GM12878 (cell line): ENCODE results near the gene PLCB4. TPM values are rescaled to one million over a fixed set of nuclear protein-coding genes. Genes with fewer than 3 reads are reported as not detected.

Source experiments
- ATAC-seq: fragments of 200-7000 bp; cut with Tn5 transposase; 3 replicates; pipeline ENCODE4 v1.9.1; 2020; ENCODE audit warnings: mild to moderate bottlenecking, moderate library complexity
- BruUV-seq: library from RNA; stranded (reverse); fragments of 400-500 nt; replicated peaks from 2 replicates; lab custom pipeline; 2021; lab: Mats Ljungman, UMichigan
- CTCF ChIA-PET: fragments of 300-600 bp; sonication (Branson Sonifier 250); formaldehyde crosslinking; extraction: SDS; loops from one replicate; lab custom pipeline; 2021; ENCODE audit warnings: inconsistent platforms; lab: Yijun Ruan, JAX
- POLR2A ChIA-PET: fragments of 350-600 bp; formaldehyde crosslinking; extraction: SDS; loops from one replicate; lab custom pipeline; 2021; ENCODE audit warnings: inconsistent platforms; lab: Charles Lee
- RAD21 ChIA-PET: fragments of 300-600 bp; sonication (Branson Sonifier 250); formaldehyde crosslinking; loops from one replicate; lab custom pipeline; 2023; ENCODE audit warnings: antibody characterized with exemption; ENCODE audit not compliant: unreplicated experiment; lab: Charles Lee
- SMC1A ChIA-PET: fragments of 300-600 bp; sonication (Branson Sonifier 250); formaldehyde crosslinking; loops from one replicate; lab custom pipeline; 2023; ENCODE audit not compliant: unreplicated experiment, uncharacterized antibody; lab: Charles Lee
- DNase-seq: peaks from one replicate; pipeline ENCODE4 v3.0.0-alpha.2; 2011; ENCODE audit warnings: low read depth, low spot score
- FAIRE-seq: peaks from 3 replicates; lab custom pipeline; 2011; peaks lifted over from hg19 to GRCh38; lab: Jason Lieb, UNC
- H2AFZ ChIP-seq: 2 replicates; pipeline ENCODE4 v1.6.0; 2011; ENCODE audit warnings: low read depth, low read length, control low read depth; ENCODE audit not compliant: control insufficient read depth
- H3K27ac ChIP-seq: 2 replicates; pipeline ENCODE4 v1.5.1; 2011; ENCODE audit warnings: control low read depth; ENCODE audit not compliant: control insufficient read depth, insufficient read depth
- H3K27me3 ChIP-seq, 2 experiments: replicated peaks in 1 of 2; 2 replicates each; pipeline versions ENCODE4 v1.6.0 to v1.6.1; 2011; ENCODE audit warnings: low read length in 1 of 2; ENCODE audit not compliant: control insufficient read depth in 2 of 2, insufficient read depth in 2 of 2
- H3K36me3 ChIP-seq, 2 experiments: 2 replicates each; pipeline ENCODE4 v1.5.1; 2011; ENCODE audit warnings: low read length in 1 of 2; ENCODE audit not compliant: control insufficient read depth in 2 of 2, insufficient read depth in 2 of 2
- H3K4me1 ChIP-seq: 2 replicates; pipeline ENCODE4 v1.6.1; 2011; ENCODE audit warnings: mild to moderate bottlenecking, low read length, moderate library complexity, mixed read lengths; ENCODE audit not compliant: control insufficient read depth, insufficient read depth
- H3K4me2 ChIP-seq: 2 replicates; pipeline ENCODE4 v1.6.0; 2011; ENCODE audit warnings: control low read depth; ENCODE audit not compliant: control insufficient read depth, insufficient read depth
- H3K4me3 ChIP-seq: fragments of 200-600 bp; sonication (generic); 2 replicates; pipeline ENCODE4 v1.5.1; 2016
- H3K79me2 ChIP-seq: 2 replicates; pipeline ENCODE4 v1.6.0; 2011; ENCODE audit warnings: low read length; ENCODE audit not compliant: control insufficient read depth, insufficient read depth
- H3K9ac ChIP-seq: 2 replicates; pipeline ENCODE4 v1.8.0; 2011; ENCODE audit warnings: low read length, control low read depth, mixed read lengths; ENCODE audit not compliant: control insufficient read depth, insufficient read depth
- H3K9me3 ChIP-seq: replicated peaks from 3 replicates; pipeline ENCODE4 v1.5.1; 2011; ENCODE audit warnings: mild to moderate bottlenecking, low read length; ENCODE audit not compliant: control insufficient read depth, insufficient read depth
- H4K20me1 ChIP-seq: 2 replicates; pipeline ENCODE4 v1.6.0; 2011; ENCODE audit not compliant: control insufficient read depth, insufficient read depth
- BRCA1 ChIP-seq: IDR thresholded peaks from 2 replicates; pipeline ENCODE4 v1.6.1; 2011; ENCODE audit warnings: low read depth, low read length, improper control_type of control experiment
- CBX3 ChIP-seq: fragments of 200-600 bp; sonication (generic); IDR thresholded peaks from 2 replicates; pipeline ENCODE4 v1.6.1; 2016; ENCODE audit warnings: low read depth, borderline replicate concordance
- FOXM1 ChIP-seq: IDR thresholded peaks from 2 replicates; pipeline ENCODE4 v1.6.1; 2012; ENCODE audit warnings: low read depth, mild to moderate bottlenecking, inconsistent platforms, low read length, moderate library complexity
- IKZF2 ChIP-seq, 2 experiments: fragments of 450-650 bp; IDR thresholded peaks; 2 replicates each; pipeline ENCODE4 v1.6.1; 2017; ENCODE audit warnings: mild to moderate bottlenecking in 2 of 2, moderate library complexity in 2 of 2
- MEF2A ChIP-seq: IDR thresholded peaks from 2 replicates; pipeline ENCODE4 v1.6.1; 2011; ENCODE audit warnings: low read depth, mild to moderate bottlenecking, low read length, moderate library complexity; ENCODE audit not compliant: insufficient read depth
- SMARCA5 ChIP-seq: fragments of 450-650 bp; IDR thresholded peaks from 2 replicates; pipeline ENCODE4 v1.6.1; 2017; ENCODE audit warnings: mild to moderate bottlenecking
- ZNF207 ChIP-seq: fragments of 450-650 bp; IDR thresholded peaks from 2 replicates; pipeline ENCODE4 v1.6.1; 2014; ENCODE audit warnings: antibody characterized with exemption, mild to moderate bottlenecking, borderline replicate concordance
- in situ Hi-C: fragments of 300-500 bp; cut with MboI; formaldehyde crosslinking; loops from 9 replicates; pipeline ENCODE4 v1.14.3; 2018; ENCODE audit warnings: mixed read lengths
- intact Hi-C: fragments of 100-400 bp; cut with micrococcal nuclease; formaldehyde crosslinking; loops from one replicate; pipeline ENCODE4 v1.14.2; 2022; ENCODE audit not compliant: unreplicated experiment
- polyA plus RNA-seq, 11 experiments: library from polyadenylated mRNA; depleted of rRNA in 4 of 11; unstranded in 6 of 11; stranded (reverse) in 5 of 11; fragments of >200 nt; fragmentation: Nextera tagmentation in 4 of 11; fragmentation: Illumina TruSeq in 1 of 11; extraction: Ambion mirVana in 4 of 11; extraction: Trizol in 1 of 11; gene quantifications; 1 replicate in 1 of 11; 2 replicates in 10 of 11; pipeline versions ENCODE4 v1.2.1 to v1.2.3, GENCODE V29; 2011 to 2016; ENCODE audit warnings: inconsistent platforms in 2 of 11, missing spikeins in 2 of 11, low read depth in 1 of 11
- total RNA-seq, 4 experiments: library from RNA; depleted of rRNA in 3 of 4; stranded (reverse); fragments of >200 nt in 3 of 4; fragmentation: Illumina TruSeq in 1 of 4; extraction: Trizol in 1 of 4; gene quantifications; 2 replicates each; pipeline versions ENCODE4 v1.2.1 to v1.2.3, GENCODE V29; 2013 to 2021
- TF ChIP-seq, protein P1 (sequence below): IDR thresholded peaks from 2 replicates; pipeline ENCODE4 v1.6.1; 2011; ENCODE audit warnings: low read depth, low read length, improper control_type of control experiment, borderline replicate concordance
- TF ChIP-seq, protein P2 (sequence below): IDR thresholded peaks from 2 replicates; pipeline ENCODE4 v1.6.1; 2011; ENCODE audit warnings: low read depth, mild to moderate bottlenecking, low read length, moderate library complexity, borderline replicate concordance; ENCODE audit errors: extremely low read depth
- TF ChIP-seq, protein P3 (sequence below): fragments of 450-650 bp; formaldehyde crosslinking; IDR thresholded peaks from 2 replicates; pipeline ENCODE4 v1.4.0; 2022; ENCODE audit warnings: mild to moderate bottlenecking, moderate library complexity

PLCB4 gene
- total and polyA plus RNA-seq, 10 of the 15 experiments (the other 5 are each of a cell fraction or from before 2014, with no cell fraction given), result not detected

DNA sequence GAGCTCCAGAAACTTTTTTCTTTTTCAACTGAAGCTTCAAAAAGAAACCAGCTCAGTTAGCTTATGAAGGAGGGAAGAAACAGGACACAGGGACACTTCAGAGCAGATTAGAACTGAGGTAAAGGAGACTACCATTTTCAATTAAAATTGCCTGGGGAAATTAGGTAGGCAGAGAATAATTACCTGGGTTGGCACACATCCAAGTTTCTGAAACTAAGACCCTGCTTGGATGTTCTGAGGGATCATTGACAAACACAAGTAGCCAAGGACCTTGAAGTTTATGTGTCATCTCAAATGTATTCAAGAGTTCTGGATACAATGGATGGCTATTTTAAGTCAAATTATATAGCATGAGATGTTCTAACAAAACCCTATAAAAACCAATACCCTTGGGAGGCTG, 137.6 kb downstream of the PLCB4 start:
- TF ChIP-seq, protein P1, sequence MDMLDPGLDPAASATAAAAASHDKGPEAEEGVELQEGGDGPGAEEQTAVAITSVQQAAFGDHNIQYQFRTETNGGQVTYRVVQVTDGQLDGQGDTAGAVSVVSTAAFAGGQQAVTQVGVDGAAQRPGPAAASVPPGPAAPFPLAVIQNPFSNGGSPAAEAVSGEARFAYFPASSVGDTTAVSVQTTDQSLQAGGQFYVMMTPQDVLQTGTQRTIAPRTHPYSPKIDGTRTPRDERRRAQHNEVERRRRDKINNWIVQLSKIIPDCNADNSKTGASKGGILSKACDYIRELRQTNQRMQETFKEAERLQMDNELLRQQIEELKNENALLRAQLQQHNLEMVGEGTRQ, result no peak
- TF ChIP-seq FOXM1, result no peak
- TF ChIP-seq MEF2A, result no peak
- no peak for TF ChIP-seq SMARCA5
- TF ChIP-seq, protein P2, sequence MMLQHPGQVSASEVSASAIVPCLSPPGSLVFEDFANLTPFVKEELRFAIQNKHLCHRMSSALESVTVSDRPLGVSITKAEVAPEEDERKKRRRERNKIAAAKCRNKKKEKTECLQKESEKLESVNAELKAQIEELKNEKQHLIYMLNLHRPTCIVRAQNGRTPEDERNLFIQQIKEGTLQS, result no peak
- TF ChIP-seq CBX3, result no peak
- TF ChIP-seq BRCA1, result no peak
- TF ChIP-seq IKZF2 (IDR thresholded peaks at IDR 0.05), result no peak
- no peak for TF ChIP-seq ZNF207
- TF ChIP-seq, protein P3, sequence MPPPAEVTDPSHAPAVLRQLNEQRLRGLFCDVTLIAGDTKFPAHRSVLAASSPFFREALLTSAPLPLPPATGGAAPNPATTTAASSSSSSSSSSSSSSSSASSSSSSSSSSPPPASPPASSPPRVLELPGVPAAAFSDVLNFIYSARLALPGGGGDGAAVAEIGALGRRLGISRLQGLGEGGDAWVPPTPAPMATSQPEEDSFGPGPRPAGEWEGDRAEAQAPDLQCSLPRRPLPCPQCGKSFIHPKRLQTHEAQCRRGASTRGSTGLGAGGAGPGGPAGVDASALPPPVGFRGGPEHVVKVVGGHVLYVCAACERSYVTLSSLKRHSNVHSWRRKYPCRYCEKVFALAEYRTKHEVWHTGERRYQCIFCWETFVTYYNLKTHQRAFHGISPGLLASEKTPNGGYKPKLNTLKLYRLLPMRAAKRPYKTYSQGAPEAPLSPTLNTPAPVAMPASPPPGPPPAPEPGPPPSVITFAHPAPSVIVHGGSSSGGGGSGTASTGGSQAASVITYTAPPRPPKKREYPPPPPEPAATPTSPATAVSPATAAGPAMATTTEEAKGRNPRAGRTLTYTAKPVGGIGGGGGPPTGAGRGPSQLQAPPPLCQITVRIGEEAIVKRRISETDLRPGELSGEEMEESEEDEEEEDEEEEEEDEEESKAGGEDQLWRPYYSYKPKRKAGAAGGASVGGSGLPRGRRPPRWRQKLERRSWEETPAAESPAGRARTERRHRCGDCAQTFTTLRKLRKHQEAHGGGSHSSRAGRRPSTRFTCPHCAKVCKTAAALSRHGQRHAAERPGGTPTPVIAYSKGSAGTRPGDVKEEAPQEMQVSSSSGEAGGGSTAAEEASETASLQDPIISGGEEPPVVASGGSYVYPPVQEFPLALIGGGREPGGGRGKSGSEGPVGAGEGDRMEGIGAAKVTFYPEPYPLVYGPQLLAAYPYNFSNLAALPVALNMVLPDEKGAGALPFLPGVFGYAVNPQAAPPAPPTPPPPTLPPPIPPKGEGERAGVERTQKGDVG (CRISPR knock-in tag), result no peak
- ATAC-seq, result no peak

More for the DNA sequence above, 137.6 kb downstream of the PLCB4 start:
- H4K20me1 ChIP-seq, result no peaks in the 10 kb centered on the region
- ChIA-PET CTCF (no interaction called here), SMC1A (no interaction called here), POLR2A (no interaction called here), RAD21 (no interaction called here)
- H3K4me3 ChIP-seq, result no peak overlapping the region
- no peak overlapping the region for H3K4me2 ChIP-seq
- no peak overlapping the region for H3K9ac ChIP-seq
- H3K9me3 ChIP-seq, result no peaks in the 10 kb centered on the region
- H3K79me2 ChIP-seq, result no peaks in the 10 kb centered on the region
- BruUV-seq, result no TSS peak
- in situ Hi-C loops (no loop called here), intact Hi-C loops (no loop called here)
- no peaks in the 10 kb centered on the region for H3K4me1 ChIP-seq
- DNase-seq (no peak), FAIRE-seq (peak; percentile 7)
- no peak overlapping the region for H2AFZ ChIP-seq
- H3K27ac ChIP-seq, result no peak overlapping the region
- H3K27me3 ChIP-seq, result no peaks in the 10 kb centered on the region
- no peaks in the 10 kb centered on the region for H3K36me3 ChIP-seq
